Type B pancreatic cell (in vitro differentiated cells): ENCODE measurements around the gene MIPOL1. TPM values are rescaled to one million over a fixed set of nuclear protein-coding genes. Genes with fewer than 3 reads are reported as not detected.
"Not testable (repeated sequence)": the region's sequence is repeated elsewhere in the genome, so short reads cannot be mapped to it uniquely, and the experiment has no call there.

Experiments used
- DNase-seq: peaks from one replicate; pipeline ENCODE4 v3.0.0; 2021; ENCODE audit warnings: mixed read lengths; ENCODE audit not compliant: unreplicated experiment; ENCODE audit errors: extremely low spot score
- H3K27ac Mint-ChIP-seq: 2 replicates; pipeline ENCODE4 v1.8.0; 2021; ENCODE audit warnings: mild to moderate bottlenecking, mixed read lengths
- H3K27me3 Mint-ChIP-seq: 2 replicates; pipeline ENCODE4 v1.8.0; 2021; ENCODE audit warnings: mixed read lengths
- H3K36me3 Mint-ChIP-seq: 2 replicates; pipeline ENCODE4 v1.8.0; 2021; ENCODE audit warnings: mixed read lengths
- H3K4me1 Mint-ChIP-seq: one replicate; pipeline ENCODE4 v1.8.0; 2021; ENCODE audit warnings: mixed read lengths; ENCODE audit not compliant: unreplicated experiment
- H3K4me3 Mint-ChIP-seq: 2 replicates; pipeline ENCODE4 v1.8.0; 2021; ENCODE audit warnings: mild to moderate bottlenecking, mixed read lengths
- H3K9me3 Mint-ChIP-seq: 2 replicates; pipeline ENCODE4 v1.8.0; 2021; ENCODE audit warnings: mixed read lengths
- total RNA-seq: library from RNA; stranded (reverse); gene quantifications from 2 replicates; pipeline ENCODE4 v1.2.1, GENCODE V29; 2021; ENCODE audit warnings: low replicate concordance
- TF ChIP-seq, protein P1 (sequence below): fragments of 200-600 bp; sonication (generic); conservative IDR thresholded peaks from 2 replicates; pipeline ENCODE4 v1.5.0; 2021; ENCODE audit warnings: antibody characterized with exemption, mild to moderate bottlenecking

Gene MIPOL1
- total RNA-seq, 1 donor from 2014 or later: 14.5 TPM

DNA sequence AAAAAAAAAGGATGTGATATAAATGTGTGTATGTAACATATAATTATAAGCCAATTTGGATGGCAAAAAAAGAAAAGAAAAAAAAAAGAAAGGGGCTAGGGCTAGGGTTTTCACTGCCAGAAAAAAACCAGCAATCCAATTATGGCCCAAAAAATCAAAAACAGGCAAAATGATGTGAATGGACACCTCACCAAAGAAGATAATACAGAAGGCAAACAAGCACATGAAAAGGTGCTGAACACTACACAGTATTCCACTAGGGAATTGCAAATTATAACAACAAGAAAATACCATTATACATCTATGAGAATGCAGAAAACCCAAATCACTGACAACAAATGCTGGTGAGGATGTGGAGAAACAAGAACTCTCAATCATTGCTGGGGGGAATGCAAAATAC is 12.1 kb upstream of the MIPOL1 start:
- no peak for DNase-seq
- no peak overlapping the region for H3K4me3 Mint-ChIP-seq
- TF ChIP-seq, protein P1, sequence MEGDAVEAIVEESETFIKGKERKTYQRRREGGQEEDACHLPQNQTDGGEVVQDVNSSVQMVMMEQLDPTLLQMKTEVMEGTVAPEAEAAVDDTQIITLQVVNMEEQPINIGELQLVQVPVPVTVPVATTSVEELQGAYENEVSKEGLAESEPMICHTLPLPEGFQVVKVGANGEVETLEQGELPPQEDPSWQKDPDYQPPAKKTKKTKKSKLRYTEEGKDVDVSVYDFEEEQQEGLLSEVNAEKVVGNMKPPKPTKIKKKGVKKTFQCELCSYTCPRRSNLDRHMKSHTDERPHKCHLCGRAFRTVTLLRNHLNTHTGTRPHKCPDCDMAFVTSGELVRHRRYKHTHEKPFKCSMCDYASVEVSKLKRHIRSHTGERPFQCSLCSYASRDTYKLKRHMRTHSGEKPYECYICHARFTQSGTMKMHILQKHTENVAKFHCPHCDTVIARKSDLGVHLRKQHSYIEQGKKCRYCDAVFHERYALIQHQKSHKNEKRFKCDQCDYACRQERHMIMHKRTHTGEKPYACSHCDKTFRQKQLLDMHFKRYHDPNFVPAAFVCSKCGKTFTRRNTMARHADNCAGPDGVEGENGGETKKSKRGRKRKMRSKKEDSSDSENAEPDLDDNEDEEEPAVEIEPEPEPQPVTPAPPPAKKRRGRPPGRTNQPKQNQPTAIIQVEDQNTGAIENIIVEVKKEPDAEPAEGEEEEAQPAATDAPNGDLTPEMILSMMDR: no peak
- no peaks in the 10 kb centered on the region for H3K9me3 Mint-ChIP-seq
- no peaks in the 10 kb centered on the region for H3K4me1 Mint-ChIP-seq
- no peak overlapping the region for H3K27ac Mint-ChIP-seq
- H3K36me3 Mint-ChIP-seq: no peaks in the 10 kb centered on the region
- H3K27me3 Mint-ChIP-seq: peaks cover 9% of the 10 kb centered on the region

DNA sequence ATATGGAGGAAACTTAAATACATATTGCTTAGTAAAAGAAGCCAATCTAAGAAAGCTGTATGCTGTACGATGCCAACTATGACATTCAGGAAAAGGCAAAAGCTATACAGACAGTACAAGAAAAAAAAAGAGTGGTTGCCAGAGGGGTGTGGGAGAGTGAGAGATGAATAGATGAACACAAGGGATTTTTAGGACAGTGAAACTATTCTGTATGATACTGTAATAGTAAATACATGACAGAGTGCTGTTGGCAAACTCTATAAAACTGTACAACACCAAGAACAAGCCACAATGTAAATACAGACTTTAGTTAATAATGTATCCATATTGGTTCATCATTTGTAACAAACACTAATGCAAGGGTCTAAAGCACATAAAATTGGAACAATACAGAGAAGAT is 10.9 kb upstream of the MIPOL1 start:
- peaks cover 14% of the 10 kb centered on the region for H3K27me3 Mint-ChIP-seq
- no peaks in the 10 kb centered on the region for H3K36me3 Mint-ChIP-seq
- H3K4me3 Mint-ChIP-seq: no peak overlapping the region
- DNase-seq: no peak
- no peaks in the 10 kb centered on the region for H3K9me3 Mint-ChIP-seq
- H3K27ac Mint-ChIP-seq: no peak overlapping the region
- TF ChIP-seq, protein P1: no peak
- H3K4me1 Mint-ChIP-seq: no peaks in the 10 kb centered on the region

DNA sequence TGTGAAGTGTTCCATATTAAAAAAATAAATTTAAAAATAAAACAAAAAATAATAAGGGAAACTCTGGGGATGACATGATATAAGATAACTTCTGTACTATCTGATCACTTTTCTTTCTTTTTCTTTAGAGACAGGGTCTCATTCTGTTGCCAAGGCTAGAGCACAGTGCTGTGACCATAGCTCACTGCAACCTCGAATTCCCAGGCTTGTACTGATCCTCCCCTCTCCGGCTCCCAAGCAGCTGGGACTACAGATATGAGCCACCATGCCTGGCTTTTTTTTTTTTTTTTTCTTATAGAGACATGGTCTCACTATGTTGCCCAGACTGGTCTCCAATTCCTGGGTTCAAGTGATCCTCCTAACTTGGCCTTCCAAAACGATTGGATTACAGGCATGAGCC is 10.4 kb upstream of the MIPOL1 start:
- Mint-ChIP-seq H3K27ac (no peak overlapping the region), H3K4me1 (no peaks in the 10 kb centered on the region), H3K27me3 (peaks cover 14% of the 10 kb centered on the region), H3K4me3 (no peak overlapping the region), H3K36me3 (no peaks in the 10 kb centered on the region), H3K9me3 (no peaks in the 10 kb centered on the region)
- DNase-seq: no peak
- TF ChIP-seq, protein P1: no peak

DNA sequence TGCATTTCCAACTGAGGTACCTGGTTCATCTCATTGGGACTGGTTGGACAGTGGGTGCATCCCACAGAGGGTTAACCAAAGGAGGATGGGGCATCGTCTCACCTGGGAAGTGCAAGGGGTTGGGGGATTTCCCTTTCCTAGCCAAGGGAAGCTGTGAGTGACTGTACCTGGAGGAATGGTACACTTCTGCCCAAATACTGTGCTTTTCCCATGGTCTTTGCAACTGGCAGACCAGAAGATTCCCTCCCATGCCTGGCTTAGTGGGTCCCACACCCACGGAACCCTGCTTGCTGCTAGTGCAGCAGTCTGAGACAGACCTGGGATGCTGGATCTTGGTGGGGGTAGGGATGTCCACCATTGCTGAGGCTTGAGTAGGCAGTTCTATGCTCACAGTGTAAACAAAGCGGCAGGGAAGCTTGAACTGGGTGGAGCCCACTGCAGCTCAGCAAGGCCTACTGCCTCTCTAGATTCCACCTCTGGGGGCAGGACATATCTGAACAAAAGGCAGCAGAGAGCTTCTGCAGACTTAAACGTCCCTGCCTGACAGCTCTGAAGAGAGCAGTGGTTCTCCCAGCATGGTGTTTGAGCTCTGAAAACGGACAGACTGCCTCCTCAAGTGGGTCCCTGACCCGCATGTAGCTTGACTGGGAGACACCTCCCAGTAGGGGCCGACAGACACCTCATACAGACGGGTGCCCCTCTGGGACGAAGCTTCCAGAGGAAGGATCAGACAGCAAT is 9.7 kb upstream of the MIPOL1 start:
- not testable (repeated sequence) for H3K9me3 Mint-ChIP-seq

DNA sequence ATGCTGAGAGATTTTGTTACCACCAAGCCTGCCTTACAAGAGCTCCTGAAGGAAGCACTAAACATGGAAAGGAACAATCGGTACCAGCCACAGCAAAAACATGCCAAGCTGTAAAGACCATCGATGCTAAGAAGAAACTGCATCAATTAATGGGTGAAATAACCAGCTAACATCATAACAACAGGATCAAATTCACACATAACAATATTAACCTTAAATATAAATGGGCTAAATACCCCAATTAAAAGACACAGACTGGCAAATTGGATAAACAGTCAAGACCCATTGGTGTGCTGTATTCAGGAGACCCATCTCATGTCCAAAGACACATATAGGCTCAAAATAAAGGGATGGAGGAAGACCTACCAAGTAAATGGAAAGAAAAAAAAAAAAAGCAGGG is 8.0 kb upstream of the MIPOL1 start:
- H3K27me3 Mint-ChIP-seq: peaks cover 16% of the 10 kb centered on the region
- not testable (repeated sequence) for DNase-seq, H3K4me1 Mint-ChIP-seq, H3K27ac Mint-ChIP-seq, H3K4me3 Mint-ChIP-seq, H3K36me3 Mint-ChIP-seq, H3K9me3 Mint-ChIP-seq

More for the DNA sequence above, 9.7 kb upstream of the MIPOL1 start:
- not testable (repeated sequence) for H3K27ac Mint-ChIP-seq, DNase-seq, H3K36me3 Mint-ChIP-seq, H3K4me1 Mint-ChIP-seq, H3K4me3 Mint-ChIP-seq
- H3K27me3 Mint-ChIP-seq: peaks cover 15% of the 10 kb centered on the region

DNA sequence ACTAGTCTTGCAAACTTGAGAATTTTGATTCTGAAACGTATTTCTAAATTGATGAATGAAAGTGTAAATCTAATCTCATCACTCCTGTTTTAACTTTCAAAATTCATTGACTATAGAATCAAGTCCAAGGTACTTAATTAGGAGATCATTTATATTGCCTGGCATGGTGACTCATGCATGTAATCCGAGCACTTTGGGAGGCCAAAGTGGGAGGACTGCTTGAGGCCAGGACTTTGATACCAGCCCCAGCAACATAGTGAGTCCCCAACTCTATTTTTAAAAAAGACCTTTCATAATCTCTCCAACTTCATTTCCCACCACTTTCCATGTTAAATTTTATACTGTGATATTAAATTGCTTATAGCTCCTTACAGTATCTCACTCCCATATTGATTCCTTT is 3.0 kb upstream of the MIPOL1 start:
- no peaks in the 10 kb centered on the region for H3K36me3 Mint-ChIP-seq
- peaks cover 25% of the 10 kb centered on the region for H3K4me1 Mint-ChIP-seq
- H3K9me3 Mint-ChIP-seq: no peaks in the 10 kb centered on the region
- H3K27ac Mint-ChIP-seq: no peak overlapping the region
- no peak for DNase-seq
- H3K27me3 Mint-ChIP-seq: peaks cover 15% of the 10 kb centered on the region
- TF ChIP-seq, protein P1: no peak
- no peak overlapping the region for H3K4me3 Mint-ChIP-seq
